Subcutaneous adipose tissue (tissue), 4 donors: ENCODE measurements around the gene STK32C. TPM values are rescaled to one million over a fixed set of nuclear protein-coding genes. Genes with fewer than 3 reads are reported as not detected.

Experiments used
- total RNA-seq, 4 donors: library from RNA; depleted of rRNA; stranded (reverse); fragments of >200 nt; gene quantifications; one replicate each; pipeline ENCODE4 v1.1.0, GENCODE V29; 2016
- TF ChIP-seq, protein P1 (sequence below): fragments of 450-650 bp; IDR thresholded peaks from one replicate; pipeline ENCODE4 v1.5.1; 2016; ENCODE audit warnings: low read depth, mild to moderate bottlenecking, control low read depth, antibody characterized with exemption, moderate library complexity

Gene STK32C
- total RNA-seq, 4 donors from 2014 or later = 2.9 to 12.3 (median 10.9) TPM

DNA sequence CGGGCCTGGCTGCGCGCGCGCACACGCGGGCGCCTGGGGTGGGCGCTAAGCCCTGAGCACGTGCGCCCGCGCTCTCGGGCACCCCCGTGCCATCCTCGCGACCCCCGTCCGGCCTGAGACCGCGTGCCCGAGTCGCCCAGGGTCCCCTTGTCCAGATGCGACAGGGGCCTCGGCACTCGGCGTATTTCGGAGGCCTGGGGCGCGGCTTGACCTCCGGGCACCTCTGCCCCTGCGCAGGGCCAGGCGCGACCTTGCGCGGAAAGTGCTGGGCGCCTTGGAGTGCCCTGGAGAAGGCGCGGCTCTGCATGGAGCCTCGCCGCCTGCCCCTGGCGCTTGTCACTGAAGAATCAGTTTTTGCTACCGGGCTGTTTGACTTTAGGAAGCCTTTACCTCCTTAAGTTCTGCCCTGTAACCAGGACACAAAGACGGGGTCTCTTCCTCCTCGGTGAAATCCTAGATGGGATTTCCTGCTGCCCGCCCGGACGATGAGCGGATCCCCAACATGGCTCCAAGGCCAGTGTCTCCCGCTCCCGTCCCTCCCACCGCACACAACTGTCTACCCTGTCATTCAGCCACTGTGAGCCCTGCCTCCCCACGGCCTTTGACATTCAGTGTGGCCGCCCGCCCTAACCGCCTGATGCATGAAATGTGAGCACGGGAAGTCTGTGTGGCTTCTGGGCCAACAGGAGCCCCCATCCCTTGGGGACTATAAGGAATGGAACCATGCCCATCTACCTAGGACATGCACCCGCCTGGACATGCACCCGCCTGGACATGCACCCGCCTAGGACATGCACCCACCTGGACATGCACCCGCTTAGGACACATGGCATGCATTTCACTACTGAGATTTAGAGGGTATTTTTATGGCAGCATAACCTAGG is 1.1 kb upstream of the STK32C start:
- TF ChIP-seq, protein P1, sequence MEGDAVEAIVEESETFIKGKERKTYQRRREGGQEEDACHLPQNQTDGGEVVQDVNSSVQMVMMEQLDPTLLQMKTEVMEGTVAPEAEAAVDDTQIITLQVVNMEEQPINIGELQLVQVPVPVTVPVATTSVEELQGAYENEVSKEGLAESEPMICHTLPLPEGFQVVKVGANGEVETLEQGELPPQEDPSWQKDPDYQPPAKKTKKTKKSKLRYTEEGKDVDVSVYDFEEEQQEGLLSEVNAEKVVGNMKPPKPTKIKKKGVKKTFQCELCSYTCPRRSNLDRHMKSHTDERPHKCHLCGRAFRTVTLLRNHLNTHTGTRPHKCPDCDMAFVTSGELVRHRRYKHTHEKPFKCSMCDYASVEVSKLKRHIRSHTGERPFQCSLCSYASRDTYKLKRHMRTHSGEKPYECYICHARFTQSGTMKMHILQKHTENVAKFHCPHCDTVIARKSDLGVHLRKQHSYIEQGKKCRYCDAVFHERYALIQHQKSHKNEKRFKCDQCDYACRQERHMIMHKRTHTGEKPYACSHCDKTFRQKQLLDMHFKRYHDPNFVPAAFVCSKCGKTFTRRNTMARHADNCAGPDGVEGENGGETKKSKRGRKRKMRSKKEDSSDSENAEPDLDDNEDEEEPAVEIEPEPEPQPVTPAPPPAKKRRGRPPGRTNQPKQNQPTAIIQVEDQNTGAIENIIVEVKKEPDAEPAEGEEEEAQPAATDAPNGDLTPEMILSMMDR = no peak

DNA sequence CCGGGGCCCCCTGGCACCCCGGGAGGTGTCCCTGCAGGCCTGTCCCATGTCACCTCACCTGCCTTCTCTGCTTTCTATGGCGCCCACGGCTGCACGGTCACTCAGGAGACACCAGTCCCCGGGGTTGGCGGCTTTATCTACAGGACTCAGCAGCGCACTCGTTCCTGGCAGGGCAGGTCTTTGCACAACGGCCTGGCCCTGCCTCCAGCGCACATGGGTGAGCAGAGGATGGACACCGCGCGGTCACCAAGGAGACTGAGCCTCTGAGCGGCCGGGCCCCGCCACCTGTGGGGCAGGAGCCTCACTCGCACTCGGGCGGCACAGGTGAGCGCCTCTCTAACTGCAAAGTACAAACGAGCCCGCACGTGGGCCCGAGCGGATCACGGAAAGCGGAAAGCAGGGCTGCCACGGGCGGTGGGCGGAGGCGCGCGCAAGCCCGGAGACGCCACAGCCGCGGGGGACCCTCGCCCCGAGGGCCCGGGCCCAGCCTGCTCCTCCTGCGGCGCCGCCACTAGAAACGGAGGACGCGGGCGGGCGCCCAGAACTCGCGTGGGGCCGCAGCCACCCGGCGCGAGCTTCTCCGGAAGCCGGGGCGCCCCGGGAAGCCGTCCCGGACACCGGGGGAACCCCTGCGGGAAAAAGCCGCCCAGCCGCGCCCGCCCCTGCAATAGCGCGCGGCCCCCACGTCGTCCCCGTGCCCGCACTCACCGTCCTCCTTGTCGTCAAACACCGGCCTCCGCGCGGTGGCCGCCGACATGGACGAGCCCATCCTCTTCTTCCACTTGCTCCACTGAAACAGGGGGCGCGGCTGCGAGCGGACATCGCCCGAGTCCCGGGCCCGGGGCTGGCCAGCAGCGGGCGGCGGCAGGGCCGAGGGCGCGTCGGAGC is 642 bp downstream of the STK32C start:
- TF ChIP-seq, protein P1 = no peak

DNA sequence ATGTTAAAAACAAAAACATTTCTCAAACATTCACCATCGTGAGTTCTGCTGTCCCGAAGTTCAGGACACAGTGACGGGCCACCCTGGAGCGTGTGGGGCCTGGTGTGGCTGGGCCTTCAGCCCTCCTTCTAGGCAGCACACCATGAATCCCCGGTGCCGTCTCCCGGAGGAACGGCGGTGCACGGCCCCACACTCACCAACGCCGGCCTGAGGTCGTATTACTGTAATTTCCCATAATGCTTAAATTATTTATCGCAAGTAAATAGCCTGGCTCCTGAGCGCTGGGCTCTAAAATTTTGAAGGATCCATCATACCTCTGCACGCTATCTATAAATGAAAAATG is 1.4 kb downstream of the STK32C start:
- TF ChIP-seq, protein P1 = no peak

DNA sequence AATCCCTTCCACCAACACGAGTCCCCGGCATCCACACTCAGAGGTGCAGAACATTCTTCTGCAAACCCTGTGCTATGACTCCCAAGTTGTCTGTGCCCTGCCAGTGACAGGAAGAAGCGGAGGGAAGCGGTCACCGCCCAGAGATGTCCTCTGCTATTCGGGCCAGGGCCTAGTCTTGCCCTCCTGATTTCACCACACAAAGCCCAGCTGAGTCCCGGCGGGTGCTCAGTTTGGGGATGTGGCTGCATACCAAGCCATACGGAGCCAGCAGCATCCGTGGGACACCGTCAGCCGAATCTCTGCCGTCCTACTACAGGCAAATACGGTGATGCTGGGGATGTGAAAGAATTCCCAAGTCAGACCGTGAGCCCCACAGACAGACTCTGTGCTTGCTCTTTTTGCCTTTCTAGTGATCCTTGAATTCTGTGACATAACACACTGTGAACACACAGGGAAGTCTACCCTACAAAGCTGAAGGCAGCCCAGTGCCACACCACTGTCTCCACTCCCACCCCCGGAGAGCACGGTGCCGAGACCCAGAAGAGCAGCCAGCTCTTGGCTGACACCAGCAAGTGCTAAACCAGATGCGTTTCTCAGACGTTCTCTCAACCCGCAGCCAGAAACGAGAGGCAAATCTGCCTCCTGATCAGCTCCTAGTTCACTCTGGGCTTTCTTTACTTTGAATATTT is 2.0 kb downstream of the STK32C start:
- TF ChIP-seq, protein P1 = no peak

DNA sequence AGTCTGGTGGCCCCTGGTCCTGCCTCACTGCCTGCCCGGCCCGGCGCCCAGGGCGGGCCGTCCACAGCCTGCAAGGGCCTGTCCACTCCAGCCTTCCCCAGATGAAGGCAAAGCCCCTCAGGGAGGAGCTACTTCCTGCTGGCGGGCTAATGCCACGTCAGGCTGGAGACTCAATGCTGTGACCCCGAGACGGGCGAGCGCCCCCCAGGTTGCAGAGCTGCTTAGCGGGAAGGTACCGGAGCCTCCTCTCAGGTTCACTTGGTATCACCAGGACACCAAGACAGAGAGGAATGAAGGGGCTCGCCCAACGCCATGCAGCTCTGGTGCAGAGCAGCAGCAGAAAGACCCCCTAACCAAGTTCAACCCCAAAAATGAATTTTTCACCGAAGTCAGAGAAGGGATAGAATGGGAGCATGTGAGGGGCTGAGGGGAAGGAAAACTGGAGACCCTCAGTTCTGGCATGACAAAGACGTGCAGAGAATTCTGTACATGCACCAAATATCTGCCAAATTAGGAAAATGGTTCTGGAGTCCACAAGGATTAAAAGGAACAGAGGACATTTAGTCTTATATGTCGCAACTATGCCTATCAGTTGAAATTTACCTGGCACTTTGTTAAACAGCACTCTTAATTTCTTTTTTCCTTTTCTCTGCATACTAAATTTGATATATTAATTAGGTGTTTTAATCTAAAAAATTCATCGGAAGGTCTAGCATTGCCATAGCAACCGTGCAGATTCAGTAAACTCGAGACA is 2.8 kb downstream of the STK32C start:
- TF ChIP-seq, protein P1 = no peak

DNA sequence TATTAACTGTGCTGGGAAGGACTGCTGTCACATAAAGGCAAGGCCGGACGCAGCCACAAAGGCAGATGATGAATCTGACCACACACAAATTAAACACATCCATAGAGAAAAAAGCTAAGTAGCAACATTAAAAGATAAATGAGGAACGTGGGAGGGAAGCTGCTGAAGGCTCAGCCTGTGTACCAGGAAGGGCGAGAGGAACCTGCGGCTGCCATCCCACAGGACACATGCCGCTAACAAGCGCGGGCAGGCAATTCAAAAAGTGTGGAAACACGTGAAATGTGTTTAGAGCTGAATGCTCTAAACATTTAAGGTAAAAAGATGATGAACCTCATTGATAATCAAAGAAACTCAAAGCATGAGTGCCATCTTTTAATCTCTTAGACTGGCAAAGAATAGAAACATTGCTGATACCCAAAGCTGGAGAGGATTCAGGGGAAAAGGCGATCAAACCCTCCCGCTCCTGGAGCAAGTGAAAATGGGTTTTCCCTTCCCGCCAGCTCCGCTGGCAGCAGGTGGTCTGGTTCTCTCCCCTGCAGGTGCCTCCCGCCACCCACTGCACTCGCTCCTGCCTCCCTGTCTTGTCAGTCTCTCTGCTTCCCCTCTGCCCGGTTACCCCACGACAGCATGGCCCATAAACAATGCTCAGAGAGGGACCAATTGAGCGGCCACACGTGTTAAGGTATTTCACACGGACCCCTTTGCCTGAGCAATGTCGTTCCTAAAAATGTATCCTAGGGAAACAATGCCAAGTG is 4.2 kb downstream of the STK32C start:
- TF ChIP-seq, protein P1 = no peak
